HFF-Myc (cell line): ENCODE measurements around the gene SERHL2.

Source experiments
- DNase-seq: peaks from one replicate; pipeline ENCODE4 v3.0.0-alpha.2; 2011; ENCODE audit warnings: low read depth; ENCODE audit errors: extremely low read depth
- H3K4me3 ChIP-seq: replicated peaks from 2 replicates; pipeline ENCODE4 v1.5.1; 2011; ENCODE audit warnings: low read depth, mild to moderate bottlenecking, control low read depth, low read length
- CTCF ChIP-seq: IDR thresholded peaks from 2 replicates; pipeline ENCODE4 v1.5.1; 2012; ENCODE audit warnings: mild to moderate bottlenecking, low read depth, low read length, control low read depth; ENCODE audit errors: missing control alignments

The SERHL2 gene

GRCh38 chr22:42586381-42586780 is 32.6 kb downstream of the SERHL2 start:
- no peak for TF ChIP-seq CTCF
- no peak overlapping the region for H3K4me3 ChIP-seq
- DNase-seq = no peak

- H3K4me3 ChIP-seq = no peak overlapping the region
- TF ChIP-seq CTCF = no peak
- no peak for DNase-seq
These were observed 33.9 kb downstream of the SERHL2 start for GRCh38 chr22:42587588-42588175.

- no peak for TF ChIP-seq CTCF
- no peak overlapping the region for H3K4me3 ChIP-seq
- DNase-seq = no peak
These were observed 38.2 kb downstream of the SERHL2 start for GRCh38 chr22:42591987-42592386.

GRCh38 chr22:42595434-42595833 is 41.7 kb downstream of the SERHL2 start:
- H3K4me3 ChIP-seq = no peak overlapping the region
- DNase-seq = no peak
- TF ChIP-seq CTCF = no peak

GRCh38 chr22:42596336-42596735 is 42.6 kb downstream of the SERHL2 start:
- TF ChIP-seq CTCF = no peak
- no peak for DNase-seq

GRCh38 chr22:42596863-42597530 is 43.2 kb downstream of the SERHL2 start:
- no peak for TF ChIP-seq CTCF
- no peak for DNase-seq
- H3K4me3 ChIP-seq = no peak overlapping the region

More at GRCh38 chr22:42596336-42596735, 42.6 kb downstream of the SERHL2 start:
- no peak overlapping the region for H3K4me3 ChIP-seq
